Skin of body (tissue), 2 donors: Measurements from ENCODE around the gene CNBP. TPM values are rescaled to one million over a fixed set of nuclear protein-coding genes. Genes with fewer than 3 reads are reported as not detected.
A peak's percentile ranks its signal among the peaks of the same experiment; 100 is the strongest.
"Not testable (repeated sequence)": the region's sequence is repeated elsewhere in the genome, so short reads cannot be mapped to it uniquely, and the experiment has no call there.

Source experiments
- DNase-seq: peaks from one replicate; lab custom pipeline; 2025; lab: John Stamatoyannopoulos, UW
- total RNA-seq: library from RNA; depleted of rRNA; stranded (reverse); fragments of >200 nt; gene quantifications from one replicate; pipeline ENCODE4 v1.2.3, GENCODE V29; 2014

Gene CNBP
- total RNA-seq, 1 donor from 2014 or later = 254 TPM

GRCh38 chr3:129184784-129185542, 1.3 kb upstream of the CNBP start:
- not testable (repeated sequence) for DNase-seq

- DNase-seq = peak; percentile 46
Measured at GRCh38 chr3:129184396-129184657, 631 bp upstream of the CNBP start.

- DNase-seq = peak; percentile 63
Measured at GRCh38 chr3:129182390-129183185, 1.1 kb downstream of the CNBP start.

- DNase-seq = no peak
Measured at GRCh38 chr3:129181819-129182218, 1.9 kb downstream of the CNBP start.

- DNase-seq = no peak
Measured at GRCh38 chr3:129180461-129180860, 3.2 kb downstream of the CNBP start.

GRCh38 chr3:129176051-129176450, 7.6 kb downstream of the CNBP start:
- DNase-seq = no peak

- no peak for DNase-seq
Measured at GRCh38 chr3:129173725-129174124, 10.0 kb downstream of the CNBP start.

GRCh38 chr3:129173206-129173605, 10.5 kb downstream of the CNBP start:
- DNase-seq = no peak

- no peak for DNase-seq
Measured at GRCh38 chr3:129166579-129167332, 16.9 kb downstream of the CNBP start.

- not testable (repeated sequence) for DNase-seq
Measured at GRCh38 chr3:129165594-129165993, 18.1 kb downstream of the CNBP start.

GRCh38 chr3:129164500-129164899, 19.2 kb downstream of the CNBP start:
- DNase-seq = no peak

- DNase-seq = no peak
Measured at GRCh38 chr3:129162729-129163579, 20.7 kb downstream of the CNBP start.

- no peak for DNase-seq
Measured at GRCh38 chr3:129161860-129162271, 21.8 kb downstream of the CNBP start.

GRCh38 chr3:129160891-129161859, 22.5 kb downstream of the CNBP start, which contains the start of gene ISY1:
Gene ISY1, minus strand, starts transcription at chr3:129161063. Its CDS starts 88 bp downstream, at chr3:129160975.
- DNase-seq = peak; percentile 96

GRCh38 chr3:129144786-129145185, 38.9 kb downstream of the CNBP start:
- no peak for DNase-seq

GRCh38 chr3:129141011-129141410, 42.7 kb downstream of the CNBP start:
- not testable (repeated sequence) for DNase-seq

- DNase-seq = no peak
Measured at GRCh38 chr3:129139911-129140310, 43.8 kb downstream of the CNBP start.

- DNase-seq = not testable (repeated sequence)
Measured at GRCh38 chr3:129136275-129136674, 47.4 kb downstream of the CNBP start.

- no peak for DNase-seq
Measured at GRCh38 chr3:129132097-129132866, 51.4 kb downstream of the CNBP start.
